ENCODE results near the gene ALOX15B. TPM values are rescaled to one million over a fixed set of nuclear protein-coding genes. Genes with fewer than 3 reads are reported as not detected.

ALOX15B gene
- total and polyA plus RNA-seq, 8 donors = 0.38 to 112 (median 0.53) TPM

DNA sequence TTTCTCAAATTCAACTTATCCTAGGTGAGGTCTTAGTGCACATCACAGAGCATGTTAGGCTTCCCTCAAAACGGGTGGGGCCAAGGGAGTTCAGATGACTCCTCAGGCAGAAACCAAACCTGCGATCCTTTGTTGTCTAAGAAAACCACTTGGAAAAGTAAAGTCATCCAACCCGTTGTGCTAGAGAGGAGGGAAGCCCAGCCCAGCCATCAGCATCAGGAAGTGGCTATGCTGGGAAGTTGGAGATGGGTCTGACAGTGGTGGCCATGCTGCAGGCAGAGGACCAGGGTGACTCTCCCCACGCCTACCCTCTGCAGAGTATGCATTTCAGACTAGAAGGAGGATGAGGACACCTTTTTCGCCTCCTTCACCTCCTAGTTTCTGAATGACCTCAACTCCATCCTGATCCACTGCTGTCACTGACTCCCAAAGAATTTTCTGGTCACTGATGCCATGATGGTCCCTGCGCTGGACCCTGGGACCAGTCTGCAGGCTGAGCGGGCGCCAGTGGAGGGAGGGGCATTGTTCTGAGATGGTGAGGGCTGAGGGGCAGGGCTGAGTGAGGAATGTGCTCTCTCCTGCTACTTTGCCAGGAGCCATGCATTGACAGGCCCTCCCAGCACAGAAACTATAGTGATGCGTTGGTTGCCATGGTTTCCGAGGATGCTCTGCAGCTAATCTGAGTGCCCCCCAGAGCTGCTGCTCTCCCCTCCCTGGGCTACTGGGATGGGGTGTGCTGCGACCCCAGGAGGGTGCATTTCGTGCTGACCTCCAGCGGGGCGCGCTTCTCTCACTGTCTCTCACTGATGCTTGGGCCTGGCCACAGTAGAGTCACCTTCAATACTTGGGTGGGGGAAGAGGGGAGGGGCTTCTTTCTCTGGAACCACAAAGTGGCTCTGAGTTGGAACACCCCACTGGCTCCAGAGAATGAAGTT is 28.2 kb downstream of the ALOX15B start:
- H3K4me3 ChIP-seq = no peak overlapping the region
- H3K27me3 ChIP-seq = peaks cover 14 to 45% of the 10 kb centered on the region in 2 donors
- ATAC-seq (peak; percentile 28), DNase-seq (no peak)
- no peaks in the 10 kb centered on the region for H3K36me3 ChIP-seq
- TF ChIP-seq, protein P1, sequence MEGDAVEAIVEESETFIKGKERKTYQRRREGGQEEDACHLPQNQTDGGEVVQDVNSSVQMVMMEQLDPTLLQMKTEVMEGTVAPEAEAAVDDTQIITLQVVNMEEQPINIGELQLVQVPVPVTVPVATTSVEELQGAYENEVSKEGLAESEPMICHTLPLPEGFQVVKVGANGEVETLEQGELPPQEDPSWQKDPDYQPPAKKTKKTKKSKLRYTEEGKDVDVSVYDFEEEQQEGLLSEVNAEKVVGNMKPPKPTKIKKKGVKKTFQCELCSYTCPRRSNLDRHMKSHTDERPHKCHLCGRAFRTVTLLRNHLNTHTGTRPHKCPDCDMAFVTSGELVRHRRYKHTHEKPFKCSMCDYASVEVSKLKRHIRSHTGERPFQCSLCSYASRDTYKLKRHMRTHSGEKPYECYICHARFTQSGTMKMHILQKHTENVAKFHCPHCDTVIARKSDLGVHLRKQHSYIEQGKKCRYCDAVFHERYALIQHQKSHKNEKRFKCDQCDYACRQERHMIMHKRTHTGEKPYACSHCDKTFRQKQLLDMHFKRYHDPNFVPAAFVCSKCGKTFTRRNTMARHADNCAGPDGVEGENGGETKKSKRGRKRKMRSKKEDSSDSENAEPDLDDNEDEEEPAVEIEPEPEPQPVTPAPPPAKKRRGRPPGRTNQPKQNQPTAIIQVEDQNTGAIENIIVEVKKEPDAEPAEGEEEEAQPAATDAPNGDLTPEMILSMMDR (IDR thresholded peaks at IDR 0.05) = no peak
- H3K4me1 ChIP-seq = peaks cover 7 to 21% of the 10 kb centered on the region in 2 donors
- H3K27ac ChIP-seq = no peak overlapping the region
- intact Hi-C loops (cut with DNase I) = no loop called here
- no peaks in the 10 kb centered on the region for H3K9me3 ChIP-seq

DNA sequence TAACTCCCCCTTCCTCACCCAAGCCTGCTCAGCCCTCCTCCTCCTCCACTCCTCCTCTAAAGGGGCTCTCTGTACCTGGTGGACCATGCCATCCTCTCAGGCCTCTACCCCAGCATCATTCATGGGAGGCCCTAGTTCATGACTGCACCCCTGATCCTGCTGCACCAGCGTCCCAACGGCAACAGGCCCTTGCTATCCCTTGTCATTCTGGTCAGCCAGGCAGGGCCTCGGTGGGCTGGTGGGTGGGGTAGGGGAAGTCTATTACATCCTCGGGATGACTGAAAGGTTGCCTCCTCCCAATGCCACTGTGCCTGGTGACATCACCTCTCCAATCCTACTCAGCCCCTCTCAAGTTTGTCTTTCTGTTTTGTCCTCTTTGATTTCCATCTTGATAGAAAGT is 28.9 kb downstream of the ALOX15B start:
- H3K27me3 ChIP-seq = peaks cover 15 to 45% of the 10 kb centered on the region in 2 donors
- H3K4me1 ChIP-seq = peaks cover 10 to 28% of the 10 kb centered on the region in 2 donors
- TF ChIP-seq, protein P1 (IDR thresholded peaks at IDR 0.05) = no peak
- H3K27ac ChIP-seq = no peak overlapping the region
- no peak for DNase-seq
- intact Hi-C loops (cut with DNase I) = no loop called here
- H3K9me3 ChIP-seq = no peaks in the 10 kb centered on the region
- no peak for ATAC-seq
- no peak overlapping the region for H3K4me3 ChIP-seq
- H3K36me3 ChIP-seq = no peaks in the 10 kb centered on the region

DNA sequence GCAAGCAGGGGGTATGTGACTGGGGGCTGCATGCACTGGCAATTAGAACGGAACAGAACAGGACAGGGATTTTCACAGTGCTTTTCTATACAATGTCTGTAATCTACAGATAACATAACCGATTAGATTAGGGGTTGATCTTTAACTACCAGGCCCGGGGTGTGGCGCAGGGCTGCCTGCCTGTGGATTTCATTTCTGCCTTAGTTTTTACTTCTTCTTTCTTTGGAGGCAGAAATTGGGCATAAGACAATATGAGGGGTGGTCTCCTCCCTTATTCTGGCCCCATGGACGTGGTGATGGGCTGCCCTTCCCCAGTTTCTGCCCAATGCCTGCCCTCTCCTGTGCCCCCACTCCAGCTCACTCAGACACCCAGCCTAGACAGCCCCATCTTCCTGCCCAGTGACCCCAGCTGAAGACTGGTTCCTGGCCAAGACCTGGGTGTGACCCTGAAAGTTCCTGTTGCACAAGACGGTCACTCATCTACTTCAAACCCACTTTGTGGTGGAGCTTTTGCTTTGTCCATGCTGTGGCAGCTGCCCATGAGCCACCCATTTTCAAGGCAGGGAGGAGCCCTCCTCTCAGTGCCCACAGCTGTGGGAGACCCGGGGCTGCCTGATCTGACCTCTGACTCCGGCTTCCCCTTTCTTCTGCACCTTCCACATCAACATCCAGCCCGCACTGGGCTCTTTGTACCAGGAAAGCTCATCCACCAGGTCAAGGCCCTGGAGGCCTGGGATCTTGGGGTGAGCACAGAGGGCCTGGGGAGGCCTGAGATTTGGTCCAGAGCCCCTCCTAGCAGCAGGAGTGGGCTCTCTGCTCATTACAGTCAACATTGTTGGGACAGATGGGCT is 30.1 kb downstream of the ALOX15B start:
- H3K4me1 ChIP-seq = peaks cover 11 to 39% of the 10 kb centered on the region in 2 donors
- DNase-seq (peak in 1 of 4 donors; percentile 69), ATAC-seq (peak; percentile 43)
- H3K27me3 ChIP-seq = peaks cover 16 to 45% of the 10 kb centered on the region in 2 donors
- intact Hi-C loops (cut with DNase I) = no loop called here
- no peak overlapping the region for H3K4me3 ChIP-seq
- no peaks in the 10 kb centered on the region for H3K9me3 ChIP-seq
- peak overlapping the region in 1 of 2 donors; percentile 34 for H3K27ac ChIP-seq
- TF ChIP-seq, protein P1 (IDR thresholded peaks at IDR 0.05) = no peak
- no peaks in the 10 kb centered on the region for H3K36me3 ChIP-seq

DNA sequence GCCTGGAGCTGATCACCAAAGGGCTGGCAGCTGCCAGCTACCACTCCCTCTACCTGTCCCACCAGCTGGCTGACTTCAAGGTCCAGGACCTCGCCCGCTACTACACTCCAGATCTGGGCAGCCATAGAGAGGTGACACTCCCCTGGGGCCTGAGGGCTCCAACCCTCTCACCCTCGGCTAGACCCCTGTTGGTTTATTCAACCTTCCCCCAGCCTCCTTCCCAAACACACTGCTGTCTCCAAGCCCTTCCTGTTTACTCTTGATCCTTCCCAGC is 30.7 kb downstream of the ALOX15B start:
- DNase-seq (no peak), ATAC-seq (peak; percentile 1)
- Histone ChIP-seq H3K9me3 (no peaks in the 10 kb centered on the region), H3K27me3 (peaks cover 22 to 45% of the 10 kb centered on the region in 2 donors), H3K4me1 (peaks cover 11 to 40% of the 10 kb centered on the region in 2 donors), H3K36me3 (no peaks in the 10 kb centered on the region), H3K4me3 (no peak overlapping the region), H3K27ac (peak overlapping the region in 1 of 2 donors; percentile 34)
- intact Hi-C loops (cut with DNase I) = no loop called here
- TF ChIP-seq, protein P1 (IDR thresholded peaks at IDR 0.05) = no peak

DNA sequence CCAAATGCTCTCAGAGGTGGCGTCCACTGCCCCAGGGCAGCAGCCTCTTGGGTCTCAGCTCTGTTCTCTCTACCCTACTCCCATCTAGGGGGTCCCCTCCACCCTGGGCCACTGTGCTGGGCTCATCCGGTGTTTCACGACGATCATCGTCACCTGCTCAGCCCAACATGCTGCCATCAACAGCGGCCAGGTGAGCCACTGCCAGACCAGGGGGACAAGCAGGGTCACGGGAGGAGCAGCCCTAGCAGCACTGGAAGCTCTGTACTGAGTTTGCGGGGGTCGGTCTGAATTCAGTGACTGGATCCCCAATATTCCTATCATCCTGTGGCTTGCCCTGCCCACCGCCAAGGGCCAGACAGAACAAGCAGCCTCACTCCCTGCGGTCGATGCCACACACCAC is 32.6 kb downstream of the ALOX15B start:
- no peaks in the 10 kb centered on the region for H3K9me3 ChIP-seq
- H3K27me3 ChIP-seq = peaks cover 25 to 57% of the 10 kb centered on the region in 2 donors
- ATAC-seq (no peak), DNase-seq (peak in 1 of 4 donors; percentile 44)
- H3K4me3 ChIP-seq = no peak overlapping the region
- TF ChIP-seq, protein P1 (IDR thresholded peaks at IDR 0.05) = no peak
- H3K36me3 ChIP-seq = no peaks in the 10 kb centered on the region
- intact Hi-C loops (cut with DNase I) = no loop called here
- peaks cover 11 to 40% of the 10 kb centered on the region in 2 donors for H3K4me1 ChIP-seq
- no peak overlapping the region for H3K27ac ChIP-seq

Measured in left lung (tissue), 10 donors.